Measurements from ENCODE around the gene NQO2. TPM values are rescaled to one million over a fixed set of nuclear protein-coding genes. Genes with fewer than 3 reads are reported as not detected.

NQO2 gene
- total RNA-seq, 1 experiment from 2014 or later, result 119 TPM

Other genes with a start within 250 kb of the NQO2 start
- gene MYLK4, start 249.0 kb upstream of the NQO2 start, total RNA-seq (2014; rRNA removed; shearing (Covaris generic)), result 0.10 and 0.48 TPM in 2 replicates
- 63.4 and 69.0 TPM in 2 replicates for gene WRNIP1, start 234.5 kb upstream of the NQO2 start, total RNA-seq (2014; rRNA removed; shearing (Covaris generic))
- gene SERPINB1, start 158.0 kb upstream of the NQO2 start, total RNA-seq (2014; rRNA removed; shearing (Covaris generic)), result 26.9 and 38.9 TPM in 2 replicates
- gene SERPINB9, start 96.6 kb upstream of the NQO2 start, total RNA-seq (2014; rRNA removed; shearing (Covaris generic)), result not detected in 2 replicates
- gene SERPINB6, start 28.3 kb upstream of the NQO2 start, total RNA-seq (2014; rRNA removed; shearing (Covaris generic)), result 107 and 115 TPM in 2 replicates
- 10.1 and 14.2 TPM in 2 replicates for gene RIPK1, start 68.6 kb downstream of the NQO2 start, total RNA-seq (2014; rRNA removed; shearing (Covaris generic))
- 19.0 and 21.6 TPM in 2 replicates for gene BPHL, start 118.8 kb downstream of the NQO2 start, total RNA-seq (2014; rRNA removed; shearing (Covaris generic))
- 46.3 and 49.0 TPM in 2 replicates for gene TUBB2A, start 157.7 kb downstream of the NQO2 start, total RNA-seq (2014; rRNA removed; shearing (Covaris generic))
- gene TUBB2B, start 227.8 kb downstream of the NQO2 start, total RNA-seq (2014; rRNA removed; shearing (Covaris generic)), result 5.1 and 6.6 TPM in 2 replicates